Nephron (organoid): Measurements from ENCODE around the gene SYNE4.

Experiments
- H3K27ac Mint-ChIP-seq, 3 experiments: 2 replicates each; pipeline ENCODE4 v1.8.0; 2020; ENCODE audit warnings: mixed read lengths in 3 of 3, mild to moderate bottlenecking in 2 of 3, moderate library complexity in 1 of 3
- H3K27me3 Mint-ChIP-seq: 2 replicates; pipeline ENCODE4 v1.8.0; 2021; ENCODE audit warnings: low read depth, mild to moderate bottlenecking, moderate library complexity, mixed read lengths
- H3K36me3 Mint-ChIP-seq: 2 replicates; pipeline ENCODE4 v1.8.0; 2020; ENCODE audit warnings: low read depth, mixed read lengths
- H3K4me1 Mint-ChIP-seq: 2 replicates; pipeline ENCODE4 v1.8.0; 2020; ENCODE audit warnings: mixed read lengths
- H3K4me3 Mint-ChIP-seq, 3 experiments: 2 replicates each; pipeline ENCODE4 v1.8.0; 2020; ENCODE audit warnings: mild to moderate bottlenecking in 3 of 3, mixed read lengths in 3 of 3, moderate library complexity in 2 of 3
- H3K9me3 Mint-ChIP-seq: 2 replicates; pipeline ENCODE4 v1.8.0; 2020; ENCODE audit warnings: mixed read lengths
- CTCF ChIP-seq, 3 experiments: fragments of 200-600 bp; sonication (generic); IDR thresholded peaks; one replicate each; pipeline ENCODE4 v1.5.0; 2021; ENCODE audit warnings: antibody characterized with exemption in 3 of 3; ENCODE audit not compliant: unreplicated experiment in 3 of 3

The SYNE4 gene

GRCh38 chr19:36027696-36028095 is 19.1 kb upstream of the SYNE4 start:
- Mint-ChIP-seq H3K4me3 (no peak overlapping the region), H3K36me3 (peaks cover 39% of the 10 kb centered on the region), H3K27me3 (no peaks in the 10 kb centered on the region), H3K9me3 (no peaks in the 10 kb centered on the region), H3K27ac (no peak overlapping the region), H3K4me1 (peaks cover 17% of the 10 kb centered on the region)
- no peak for TF ChIP-seq CTCF (IDR thresholded peaks at IDR 0.05; ENCODE audit: unreplicated experiment in 3 of 3)

- H3K9me3 Mint-ChIP-seq, result no peaks in the 10 kb centered on the region
- TF ChIP-seq CTCF (IDR thresholded peaks at IDR 0.05; ENCODE audit: unreplicated experiment in 3 of 3), result no peak
- no peak overlapping the region for H3K27ac Mint-ChIP-seq
- peaks cover 40% of the 10 kb centered on the region for H3K36me3 Mint-ChIP-seq
- no peaks in the 10 kb centered on the region for H3K27me3 Mint-ChIP-seq
- H3K4me3 Mint-ChIP-seq, result no peak overlapping the region
- H3K4me1 Mint-ChIP-seq, result peaks cover 13% of the 10 kb centered on the region
These were observed 17.7 kb upstream of the SYNE4 start for GRCh38 chr19:36026091-36026876.

GRCh38 chr19:36025541-36025940 is 16.9 kb upstream of the SYNE4 start:
- peaks cover 44% of the 10 kb centered on the region for H3K36me3 Mint-ChIP-seq
- no peak overlapping the region for H3K4me3 Mint-ChIP-seq
- no peak for TF ChIP-seq CTCF (IDR thresholded peaks at IDR 0.05; ENCODE audit: unreplicated experiment in 3 of 3)
- peaks cover 8% of the 10 kb centered on the region for H3K4me1 Mint-ChIP-seq
- H3K27me3 Mint-ChIP-seq, result no peaks in the 10 kb centered on the region
- no peak overlapping the region for H3K27ac Mint-ChIP-seq
- no peaks in the 10 kb centered on the region for H3K9me3 Mint-ChIP-seq

GRCh38 chr19:36023432-36023831 is 14.8 kb upstream of the SYNE4 start:
- no peaks in the 10 kb centered on the region for H3K27me3 Mint-ChIP-seq
- H3K4me3 Mint-ChIP-seq, result no peak overlapping the region
- peaks cover 43% of the 10 kb centered on the region for H3K36me3 Mint-ChIP-seq
- no peaks in the 10 kb centered on the region for H3K9me3 Mint-ChIP-seq
- no peak overlapping the region for H3K27ac Mint-ChIP-seq
- H3K4me1 Mint-ChIP-seq, result no peaks in the 10 kb centered on the region
- no peak for TF ChIP-seq CTCF (IDR thresholded peaks at IDR 0.05; ENCODE audit: unreplicated experiment in 3 of 3)

GRCh38 chr19:36019061-36019670 is 10.6 kb upstream of the SYNE4 start:
- H3K27me3 Mint-ChIP-seq, result no peaks in the 10 kb centered on the region
- H3K27ac Mint-ChIP-seq, result no peak overlapping the region
- TF ChIP-seq CTCF (IDR thresholded peaks at IDR 0.05; ENCODE audit: unreplicated experiment in 3 of 3), result no peak
- H3K36me3 Mint-ChIP-seq, result peaks cover 51% of the 10 kb centered on the region
- peaks cover 7% of the 10 kb centered on the region for H3K4me1 Mint-ChIP-seq
- no peak overlapping the region for H3K4me3 Mint-ChIP-seq
- no peaks in the 10 kb centered on the region for H3K9me3 Mint-ChIP-seq
